ENCODE measurements around the gene BABAM2. TPM values are rescaled to one million over a fixed set of nuclear protein-coding genes. Genes with fewer than 3 reads are reported as not detected.

BABAM2 gene
- total RNA-seq, 1 experiment from 2014 or later, result 27.1 TPM

DNA sequence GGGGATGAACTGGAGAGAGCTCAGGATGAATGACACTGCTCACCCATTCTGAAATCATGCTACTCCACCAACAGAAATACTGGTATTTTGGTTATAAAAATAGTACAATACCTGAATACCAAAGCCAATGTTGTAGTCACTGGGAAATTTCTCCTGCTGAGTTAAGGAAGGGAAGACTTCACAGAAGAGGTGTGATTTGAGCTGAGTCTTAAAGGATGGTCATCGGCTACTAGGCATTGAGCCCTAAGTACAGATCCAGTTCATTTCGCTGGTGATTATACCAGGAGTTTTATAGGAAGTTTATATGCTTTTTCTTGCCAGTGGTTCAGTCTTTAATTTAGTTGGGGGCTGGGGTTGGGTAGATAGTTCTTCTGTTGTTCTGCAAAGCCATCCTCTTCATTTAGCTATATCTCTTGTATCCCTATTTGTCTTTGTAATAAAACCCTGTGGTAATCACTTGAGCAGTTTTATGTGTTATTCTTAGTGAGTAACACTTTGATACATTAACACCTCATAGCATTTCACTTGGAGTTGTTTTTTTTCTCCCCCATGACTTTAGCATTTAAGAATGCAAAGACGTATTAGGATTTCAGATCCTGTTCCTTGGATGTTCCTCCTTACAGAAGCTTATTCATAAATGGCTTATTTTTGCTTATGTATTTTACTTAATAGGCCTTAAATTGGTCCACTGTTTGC, 262.2 kb downstream of the BABAM2 start:
- Histone ChIP-seq H4K5ac (ENCODE audit: insufficient read length, low read depth, low read length) (no peak overlapping the region), H2BK120ac (ENCODE audit: low read depth, low read length, poor library complexity, severe bottlenecking) (peak overlapping the region; percentile 23), H2BK20ac (ENCODE audit: low read depth, low read length, poor library complexity, severe bottlenecking) (no peak overlapping the region), H3K56ac (ENCODE audit: insufficient read length, low read depth, low read length) (no peak overlapping the region), H2BK15ac (ENCODE audit: low read depth, low read length) (no peak overlapping the region), H2BK5ac (ENCODE audit: insufficient read length, low read length) (no peak overlapping the region), H3K27me3 (ENCODE audit: insufficient read depth, low read length) (no peaks in the 10 kb centered on the region), H3K23ac (ENCODE audit: insufficient read length, low read depth, low read length) (no peak overlapping the region), H2BK12ac (ENCODE audit: insufficient read length, low read depth, low read length) (no peak overlapping the region), H3K4ac (ENCODE audit: low read depth, low read length) (no peak overlapping the region), H3K79me1 (ENCODE audit: insufficient read depth, low read depth, low read length, poor library complexity, severe bottlenecking) (no peaks in the 10 kb centered on the region), H2AFZ (ENCODE audit: low read length) (no peak overlapping the region), H3K23me2 (ENCODE audit: insufficient read length, low read depth, low read length, poor library complexity, severe bottlenecking) (no peaks in the 10 kb centered on the region), H4K8ac (replicated peaks; ENCODE audit: insufficient read length, low read depth, low read length) (no peak overlapping the region), H3K4me2 (ENCODE audit: insufficient read depth, insufficient read length, low read length) (no peak overlapping the region), H3K4me1 (ENCODE audit: insufficient read depth, low read length) (no peaks in the 10 kb centered on the region), H4K91ac (ENCODE audit: insufficient read length, low read depth, low read length) (no peak overlapping the region), H3T11ph (ENCODE audit: low read length) (no peak overlapping the region), H3K79me2 (ENCODE audit: insufficient read depth, low read length) (no peaks in the 10 kb centered on the region), H2AK5ac (ENCODE audit: insufficient read length, low read length) (no peak overlapping the region), H3K9ac (ENCODE audit: extremely low read depth, insufficient read length, low read length) (no peak overlapping the region), H3K27ac (ENCODE audit: insufficient read length, low read depth, low read length) (no peak overlapping the region), H4K20me1 (ENCODE audit: control insufficient read depth, insufficient read depth, insufficient read length) (no peaks in the 10 kb centered on the region), H3K14ac (ENCODE audit: insufficient read depth, low read length) (no peak overlapping the region), H3K18ac (ENCODE audit: insufficient read length, low read depth, low read length) (no peak overlapping the region), H3K9me3 (ENCODE audit: control insufficient read depth, low read depth, low read length) (no peaks in the 10 kb centered on the region)
- no peaks in the 10 kb centered on the region for H3K27me3 Mint-ChIP-seq (ENCODE audit: low read depth)
- no CpG with 5 or more reads among the region's 3 CpGs for WGBS (ENCODE audit: extremely low coverage, insufficient read length, low lambda C conversion rate)
- no peaks in the 10 kb centered on the region for H3K4me1 Mint-ChIP-seq
- no peak overlapping the region for H3K27ac Mint-ChIP-seq
- H3K36me3 Mint-ChIP-seq (ENCODE audit: insufficient read depth in 1 of 3, low read depth in 3 of 3), result peaks cover 0 to 9% (median 6%) of the 10 kb centered on the region in 3 experiments; a peak in 3 of 7 replicates
- peaks cover 9 to 15% of the 10 kb centered on the region in 2 experiments for H3K9me3 Mint-ChIP-seq
- DNase-seq, result no peak
- no peak overlapping the region for H3K4me3 Mint-ChIP-seq
- TF ChIP-seq, protein P1, sequence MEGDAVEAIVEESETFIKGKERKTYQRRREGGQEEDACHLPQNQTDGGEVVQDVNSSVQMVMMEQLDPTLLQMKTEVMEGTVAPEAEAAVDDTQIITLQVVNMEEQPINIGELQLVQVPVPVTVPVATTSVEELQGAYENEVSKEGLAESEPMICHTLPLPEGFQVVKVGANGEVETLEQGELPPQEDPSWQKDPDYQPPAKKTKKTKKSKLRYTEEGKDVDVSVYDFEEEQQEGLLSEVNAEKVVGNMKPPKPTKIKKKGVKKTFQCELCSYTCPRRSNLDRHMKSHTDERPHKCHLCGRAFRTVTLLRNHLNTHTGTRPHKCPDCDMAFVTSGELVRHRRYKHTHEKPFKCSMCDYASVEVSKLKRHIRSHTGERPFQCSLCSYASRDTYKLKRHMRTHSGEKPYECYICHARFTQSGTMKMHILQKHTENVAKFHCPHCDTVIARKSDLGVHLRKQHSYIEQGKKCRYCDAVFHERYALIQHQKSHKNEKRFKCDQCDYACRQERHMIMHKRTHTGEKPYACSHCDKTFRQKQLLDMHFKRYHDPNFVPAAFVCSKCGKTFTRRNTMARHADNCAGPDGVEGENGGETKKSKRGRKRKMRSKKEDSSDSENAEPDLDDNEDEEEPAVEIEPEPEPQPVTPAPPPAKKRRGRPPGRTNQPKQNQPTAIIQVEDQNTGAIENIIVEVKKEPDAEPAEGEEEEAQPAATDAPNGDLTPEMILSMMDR (conservative IDR thresholded peaks at IDR 0.05), result no peak

Measured in H9 (cell line).